NCI-H128 (cell line): ENCODE results near the gene RNPS1.
"Not testable (repeated sequence)": the region's sequence is repeated elsewhere in the genome, so short reads cannot be mapped to it uniquely, and the experiment has no call there.

ENCODE experiments used
- DNase-seq: peaks from one replicate; lab custom pipeline; 2025; ENCODE audit not compliant: unreplicated experiment; lab: John Stamatoyannopoulos, UW

Gene RNPS1

GRCh38 chr16:2258530-2258929 lies 9.4 kb downstream of the RNPS1 start:
- not testable (repeated sequence) for DNase-seq

DNA sequence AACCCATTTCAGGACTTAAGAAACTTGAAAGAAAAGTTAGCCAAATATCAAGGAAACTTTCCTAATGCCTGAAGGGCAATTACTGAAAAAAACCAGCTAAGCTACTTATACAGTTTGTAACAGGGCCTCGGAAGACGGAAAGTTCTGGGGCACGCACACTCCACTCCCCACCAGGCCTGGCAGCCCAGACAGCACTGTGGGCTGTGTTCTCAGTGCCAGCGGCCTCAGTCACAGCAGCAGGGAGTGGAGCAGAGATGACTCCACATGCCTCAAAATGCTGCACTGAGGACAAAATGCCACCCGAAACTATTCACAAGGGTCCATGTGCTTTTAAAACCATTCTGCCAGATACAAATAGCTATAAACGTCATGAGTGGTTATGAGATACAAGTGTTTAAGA lies 10.2 kb downstream of the RNPS1 start:
- no peak for DNase-seq

DNA sequence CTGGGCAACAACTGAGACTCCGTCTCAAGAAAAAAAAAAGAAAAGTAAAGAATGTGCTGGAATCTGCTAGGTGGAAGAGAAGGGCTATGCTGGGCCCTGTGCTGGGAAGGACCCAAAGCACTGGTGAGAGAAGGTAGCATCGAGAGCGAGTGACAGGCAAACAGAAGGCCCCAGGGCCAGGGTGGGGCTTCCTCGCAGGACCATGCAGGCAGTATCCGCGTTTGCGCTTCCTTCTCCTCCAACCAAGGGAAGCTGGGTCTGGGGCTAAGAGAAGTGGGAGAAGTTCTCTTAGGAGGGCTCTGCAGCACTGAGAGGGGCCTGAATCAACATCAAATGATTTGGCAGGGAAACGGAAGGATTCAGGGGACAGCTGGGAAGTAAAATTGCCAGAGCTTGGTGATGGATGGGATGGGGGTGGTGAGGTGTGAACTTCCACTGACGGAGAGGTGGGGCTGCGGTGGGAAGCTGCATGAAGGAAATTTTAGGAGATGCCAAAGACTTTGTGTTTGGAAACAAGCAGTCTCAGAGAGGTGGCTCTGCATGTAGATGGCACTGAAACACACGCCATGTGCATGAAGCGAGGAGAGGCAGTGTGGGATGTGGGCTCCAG lies 11.3 kb downstream of the RNPS1 start:
- no peak for DNase-seq

DNA sequence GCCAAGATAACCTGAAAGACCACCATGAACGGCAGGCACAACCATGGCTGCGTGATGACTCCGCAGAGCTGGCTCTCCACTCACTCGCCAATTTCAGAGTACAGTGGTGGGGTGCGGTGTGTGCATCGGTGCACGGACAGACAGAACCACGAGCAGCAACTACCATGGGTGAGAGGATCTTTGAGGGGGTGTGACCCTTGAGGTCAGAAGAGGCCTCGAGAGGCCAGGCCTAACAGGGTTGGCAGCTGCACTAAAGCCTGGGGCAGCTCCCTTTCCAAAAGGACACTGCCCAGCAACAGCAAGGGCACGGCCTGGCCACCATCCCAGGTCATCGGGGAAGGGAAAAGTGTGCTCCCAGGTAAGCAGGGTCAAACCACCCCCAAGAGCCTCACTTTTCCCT lies 14.6 kb downstream of the RNPS1 start:
- DNase-seq: no peak

GRCh38 chr16:2252806-2253148 lies 15.1 kb downstream of the RNPS1 start:
- DNase-seq: no peak

DNA sequence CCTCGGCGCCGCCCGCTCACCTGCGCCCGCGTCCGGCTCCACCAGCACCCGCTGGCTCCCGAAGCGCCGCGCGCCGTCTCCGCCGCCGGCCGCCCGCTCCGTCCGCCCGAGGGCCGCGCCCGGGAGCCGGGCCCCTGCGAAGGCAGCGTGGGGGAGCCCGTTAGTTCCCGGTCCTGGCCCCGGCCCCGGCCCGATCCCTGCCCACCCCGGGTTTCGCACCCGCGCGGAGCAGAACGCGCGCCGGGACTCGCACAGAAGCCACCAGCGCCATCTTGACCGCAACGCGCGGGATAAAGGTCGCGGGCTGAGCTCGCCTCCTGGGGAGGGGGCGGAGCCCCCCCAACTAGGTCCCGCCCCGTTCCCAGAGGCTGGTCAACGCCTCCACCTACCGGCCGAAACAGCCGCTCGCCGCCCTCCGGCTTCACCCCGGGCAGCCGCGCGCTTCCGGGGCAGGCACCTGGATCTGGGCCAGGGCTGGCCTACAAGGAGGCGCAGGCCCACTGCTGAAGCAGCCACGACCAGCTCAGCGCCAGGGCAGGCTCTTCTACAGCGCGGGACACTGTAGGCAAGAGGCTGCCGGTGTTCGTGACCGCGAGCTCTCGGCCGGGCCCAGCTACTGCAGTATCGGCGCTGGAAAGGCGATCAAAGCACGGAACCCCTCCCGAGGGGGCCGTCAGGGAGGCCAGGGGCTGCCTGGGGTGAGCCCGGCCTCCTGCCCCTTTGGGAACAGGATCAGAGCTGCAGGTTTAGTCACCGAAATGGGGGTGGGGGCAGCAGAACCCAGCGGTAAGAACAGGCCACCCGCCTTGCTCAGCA lies 16.4 kb downstream of the RNPS1 start, which contains the start of gene ECI1:
Gene ECI1, minus strand, starts transcription at position 292 of the 816 bp plus-strand sequence. Its CDS starts 21 bp downstream, at position 271.
- DNase-seq: peak; percentile 74

DNA sequence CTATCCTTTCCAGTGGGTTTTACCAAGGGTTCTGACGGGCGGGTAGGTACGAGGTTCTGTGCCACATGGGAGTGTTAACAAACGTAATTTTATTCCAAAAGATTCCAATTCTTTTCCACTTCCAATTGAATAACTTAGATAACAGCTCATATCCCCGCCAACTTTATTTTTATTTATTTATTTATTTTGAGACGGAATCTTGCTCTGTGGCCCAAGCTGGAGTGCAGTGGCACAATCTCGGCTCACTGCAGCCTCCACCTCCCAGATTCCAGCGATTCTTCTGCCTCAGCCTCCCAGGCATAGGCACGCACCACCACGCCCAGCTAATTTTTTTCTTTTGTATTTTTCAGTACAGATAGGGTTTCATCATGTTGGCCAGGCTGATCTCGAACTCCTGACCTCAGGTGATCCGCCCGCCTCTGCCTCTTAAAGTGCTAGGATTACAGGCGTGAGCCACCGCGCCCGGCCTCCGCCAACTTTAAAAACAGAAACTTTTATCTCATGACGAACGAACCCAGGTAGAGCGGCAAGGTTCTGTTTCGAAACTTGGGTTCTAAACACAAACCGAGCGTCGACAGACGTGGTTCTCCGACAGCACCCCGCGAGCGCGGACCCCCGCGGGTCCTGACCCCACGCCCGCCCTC lies 17.2 kb downstream of the RNPS1 start:
- DNase-seq: no peak

GRCh38 chr16:2246301-2246885 lies 21.5 kb downstream of the RNPS1 start:
- no peak for DNase-seq

DNA sequence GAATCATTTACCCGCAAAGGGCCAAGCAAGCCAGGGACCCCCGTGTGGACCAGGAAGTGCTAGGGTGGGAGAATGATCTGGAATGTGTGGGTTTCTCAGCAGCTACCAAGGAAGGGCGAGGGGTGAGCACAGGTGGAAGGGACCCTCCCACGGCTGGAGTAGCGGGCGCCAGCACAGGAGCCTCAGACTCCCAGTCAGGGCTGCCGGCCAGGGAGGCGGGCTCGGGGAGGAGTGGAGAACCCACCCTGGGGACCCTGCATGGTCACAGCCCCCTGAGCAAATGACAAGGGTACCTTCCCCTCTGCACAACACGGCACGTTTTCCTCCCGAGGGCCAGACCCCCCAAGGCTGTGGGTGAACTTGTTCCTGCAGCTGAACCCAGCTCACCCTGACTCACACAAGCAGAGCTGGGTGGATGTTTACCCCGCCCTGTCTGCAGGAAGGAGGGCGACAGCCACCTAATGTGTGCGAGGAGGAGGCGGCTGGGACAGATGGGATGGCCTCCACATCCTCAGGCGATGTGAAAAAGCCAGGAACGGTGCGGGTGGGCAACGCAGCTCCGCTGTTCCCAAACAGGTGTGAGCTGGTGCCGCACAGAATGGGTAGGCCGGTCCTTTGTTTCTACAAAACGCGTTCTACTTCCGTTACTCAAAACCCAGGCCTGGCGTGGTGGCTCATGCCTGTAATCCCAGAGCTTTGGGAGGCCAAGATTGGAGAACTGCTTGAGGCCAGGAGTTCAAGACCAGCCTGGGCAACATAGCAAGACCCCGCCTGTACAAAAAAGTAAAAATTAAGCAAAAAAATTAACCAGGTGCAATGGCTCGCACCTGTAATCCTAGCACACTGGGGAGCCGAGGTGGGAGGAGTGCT lies 22.8 kb downstream of the RNPS1 start:
- no peak for DNase-seq

DNA sequence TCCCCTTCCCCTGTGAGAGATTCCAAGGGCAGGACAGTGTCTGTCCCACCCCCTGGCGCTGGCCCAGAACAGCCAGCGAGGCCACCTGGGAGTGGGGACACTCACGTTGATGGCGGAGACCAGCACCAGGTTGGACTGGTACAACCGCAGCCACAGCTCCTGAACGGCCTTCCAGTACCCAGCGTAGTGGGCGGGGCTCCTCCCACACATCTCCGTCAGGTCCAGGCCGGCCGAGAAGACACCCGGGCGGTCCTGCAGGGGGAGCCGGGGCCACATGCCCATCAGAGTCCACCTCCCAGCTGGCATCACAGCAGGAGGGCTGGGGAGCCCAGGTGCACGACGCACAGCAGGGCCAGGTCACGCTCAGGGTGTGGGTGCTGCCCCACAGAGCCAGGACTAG lies 23.6 kb downstream of the RNPS1 start:
- no peak for DNase-seq

DNA sequence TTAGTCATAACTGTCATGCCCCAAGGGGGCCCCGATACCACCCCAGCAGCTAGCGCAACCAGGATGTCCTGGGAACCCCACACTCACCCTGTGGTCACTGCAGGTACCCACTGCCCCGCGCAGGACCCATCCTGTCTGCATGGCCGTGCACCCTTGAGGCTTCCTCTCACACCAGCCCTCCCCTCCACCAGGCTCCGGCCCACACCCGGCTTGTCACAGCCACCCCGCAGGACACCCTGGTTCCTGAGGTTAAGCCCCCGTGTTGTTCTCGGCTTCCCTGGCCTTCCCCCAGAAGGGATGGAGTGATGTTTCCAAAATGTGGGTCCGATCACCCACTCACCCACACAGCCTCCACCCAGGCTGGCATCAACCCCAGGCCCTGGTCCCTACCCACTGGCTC lies 24.1 kb downstream of the RNPS1 start:
- DNase-seq: no peak

GRCh38 chr16:2243031-2243528 lies 24.8 kb downstream of the RNPS1 start:
- DNase-seq: no peak

GRCh38 chr16:2242598-2242997 lies 25.3 kb downstream of the RNPS1 start:
- DNase-seq: no peak

GRCh38 chr16:2240331-2240730 lies 27.6 kb downstream of the RNPS1 start:
- not testable (repeated sequence) for DNase-seq

GRCh38 chr16:2238838-2239675 lies 28.9 kb downstream of the RNPS1 start:
- no peak for DNase-seq

DNA sequence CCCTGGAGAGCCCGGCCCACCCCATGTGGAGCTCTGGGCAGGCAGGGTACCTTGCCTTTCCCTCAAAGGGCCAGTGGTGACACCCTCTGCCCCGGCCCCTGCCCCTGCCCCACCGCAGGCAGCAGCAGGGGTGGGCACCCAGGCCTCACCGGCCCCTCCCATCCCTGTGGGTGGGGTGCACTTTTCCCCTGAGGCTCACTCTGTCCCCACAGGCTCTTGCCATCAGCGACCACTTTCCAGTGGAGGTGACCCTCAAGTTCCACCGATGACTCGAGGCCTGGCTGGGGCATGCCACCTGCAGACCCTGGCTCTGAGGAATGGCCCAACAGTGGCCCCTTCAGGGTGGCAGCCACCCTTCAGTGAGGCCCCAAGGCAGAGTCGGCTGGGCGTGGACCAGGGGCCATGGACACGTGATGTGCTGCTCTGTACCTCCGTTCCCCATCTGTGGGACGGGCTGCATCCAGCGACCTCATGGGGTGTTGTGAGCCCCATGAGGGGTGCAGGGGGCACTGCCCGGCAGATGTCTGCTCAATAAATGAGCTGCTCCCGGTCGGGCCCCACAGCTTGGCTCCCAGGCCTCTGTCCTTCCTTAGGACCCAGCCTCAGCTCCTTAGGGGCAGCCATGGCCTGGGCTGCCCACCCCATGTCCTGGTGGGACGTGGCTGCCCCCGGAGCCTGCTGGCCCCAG lies 29.6 kb downstream of the RNPS1 start:
- no peak for DNase-seq

- no peak for DNase-seq
Measured at GRCh38 chr16:2237493-2238149, 30.3 kb downstream of the RNPS1 start.

- no peak for DNase-seq
Measured at GRCh38 chr16:2237102-2237482, 30.8 kb downstream of the RNPS1 start.
